HG02610 (cell line): ENCODE measurements around the gene LRRC19.

Experiments
- ATAC-seq: cut with Tn5 transposase; IDR thresholded peaks from one replicate; pipeline ENCODE4 v1.9.1; 2021; ENCODE audit warnings: mild to moderate bottlenecking, moderate library complexity; ENCODE audit not compliant: unreplicated experiment

The LRRC19 gene

DNA sequence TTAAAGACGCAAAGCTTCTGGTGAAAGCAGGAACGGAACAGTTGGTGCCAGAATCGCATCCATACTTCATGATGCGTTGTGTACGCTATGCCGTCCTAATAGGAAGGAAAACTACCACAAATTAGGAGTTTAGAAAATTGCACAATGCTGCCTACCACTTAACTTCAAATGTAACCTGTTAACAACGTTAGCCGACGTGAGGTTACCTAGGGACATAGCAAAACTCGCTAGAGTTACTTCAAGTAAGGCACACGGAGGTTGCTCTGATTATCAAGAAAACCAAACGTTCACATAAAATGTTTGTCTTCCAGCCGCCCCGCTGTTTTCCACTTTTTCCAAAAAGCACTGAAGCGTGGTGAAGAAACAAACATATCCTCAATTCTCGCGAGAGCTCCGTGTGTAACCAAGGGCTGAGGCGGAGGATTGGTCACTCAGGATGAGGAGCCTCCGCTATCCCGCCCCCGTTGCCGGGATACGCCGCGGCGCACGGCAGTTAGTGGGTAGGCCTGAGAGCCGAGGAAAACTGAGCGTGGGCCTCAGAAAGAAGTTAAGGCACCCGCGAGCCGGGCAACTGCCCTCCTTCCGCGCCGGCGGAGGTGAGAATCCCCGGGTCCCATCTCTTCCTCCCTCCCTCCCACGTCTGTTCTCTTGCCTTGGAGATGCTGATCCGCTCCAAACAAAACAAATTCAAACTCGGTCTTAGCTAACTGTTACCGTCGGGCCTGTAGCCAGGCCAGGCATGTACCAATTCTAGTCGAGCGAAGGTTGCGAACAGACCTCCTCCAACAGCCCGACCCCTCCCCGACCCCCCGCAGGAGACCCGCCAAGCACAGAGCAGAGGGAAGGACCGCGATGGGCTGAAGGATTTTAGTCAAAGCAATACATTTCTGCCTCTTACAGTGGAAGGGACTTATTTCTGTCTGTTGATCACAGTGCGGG, 49.3 kb downstream of the LRRC19 start, which contains the start of gene IFT74:
IFT74 (plus strand) TSS at position 492 of the 939 bp plus-strand sequence. CDS start 5,556 bp downstream, outside the sequence.
- peak; percentile 100 for ATAC-seq

- no peak for ATAC-seq
Observed at GRCh38 chr9:26955222-26955903, 50.1 kb downstream of the LRRC19 start.

GRCh38 chr9:26954050-26954508, 51.4 kb downstream of the LRRC19 start:
- ATAC-seq = no peak

GRCh38 chr9:26951794-26952193, 53.7 kb downstream of the LRRC19 start:
- ATAC-seq = no peak

- no peak for ATAC-seq
Observed at GRCh38 chr9:26950521-26950920, 55.0 kb downstream of the LRRC19 start.

GRCh38 chr9:26949637-26950069, 55.8 kb downstream of the LRRC19 start:
- ATAC-seq = no peak

GRCh38 chr9:26947736-26948135, 57.7 kb downstream of the LRRC19 start:
- no peak for ATAC-seq

DNA sequence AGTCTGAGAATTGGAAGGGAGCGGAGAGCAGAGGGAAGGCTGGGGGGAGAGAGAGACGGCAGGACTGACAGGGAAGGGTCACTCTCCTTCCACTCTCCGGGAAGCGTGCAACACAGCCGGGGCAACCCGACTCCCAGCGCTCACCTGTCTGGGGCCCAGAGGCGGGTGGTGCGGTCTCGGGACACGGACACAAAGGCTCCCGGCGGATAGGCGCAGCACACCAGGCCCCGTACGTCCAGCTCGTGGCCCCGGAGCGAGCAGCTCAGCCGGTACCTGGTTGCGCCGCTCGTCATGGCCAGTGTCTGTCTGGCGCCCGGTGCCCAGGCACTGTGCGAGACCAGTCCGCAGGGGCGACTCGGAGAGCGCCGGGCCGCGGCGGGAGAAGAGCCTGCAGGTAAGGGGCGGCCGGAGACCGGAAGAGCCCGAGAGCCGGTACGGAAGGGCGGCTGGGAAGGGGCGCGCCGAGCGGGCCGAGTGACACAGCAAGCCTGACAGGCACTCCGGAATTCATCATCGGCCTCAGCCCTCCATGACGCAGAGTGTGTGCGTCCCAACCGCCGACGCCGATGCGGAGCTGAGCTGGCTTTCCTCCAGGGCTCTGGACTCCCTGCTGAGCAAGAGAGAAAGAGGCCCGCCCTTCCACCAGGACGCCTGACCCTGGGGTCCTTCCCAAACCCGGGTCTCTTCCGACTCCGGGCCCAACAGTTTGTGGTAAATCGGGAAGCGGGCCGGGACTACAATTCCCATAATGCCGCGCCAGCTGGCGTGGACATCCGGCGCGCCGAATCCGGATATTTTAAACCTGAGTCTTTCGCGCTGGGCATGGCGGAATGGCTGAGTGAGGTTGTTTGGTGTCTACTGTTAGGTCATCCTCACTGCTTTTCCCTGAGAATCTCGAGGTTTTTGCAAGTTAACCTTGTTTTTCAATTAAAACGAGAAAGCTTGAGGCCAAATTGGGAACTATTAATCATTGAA, 58.4 kb downstream of the LRRC19 start, which contains the start of gene PLAA:
PLAA (minus strand) TSS at position 490 of the 975 bp plus-strand sequence; CDS start at position 293, 197 bp downstream.
- peak; percentile 99 for ATAC-seq

- ATAC-seq = no peak
Observed at GRCh38 chr9:26945591-26945990, 59.9 kb downstream of the LRRC19 start.
